H1 (cell line): ENCODE data around the gene ZNF622. TPM values are rescaled to one million over a fixed set of nuclear protein-coding genes. Genes with fewer than 3 reads are reported as not detected.

Source experiments
- CTCF ChIA-PET: fragments of 300-600 bp; sonication (Branson Sonifier 250); formaldehyde crosslinking; loops from one replicate; lab custom pipeline; 2021; ENCODE audit not compliant: partially characterized antibody; lab: Charles Lee
- POLR2A ChIA-PET: fragments of 300-600 bp; sonication (Branson Sonifier 250); formaldehyde crosslinking; loops from one replicate; lab custom pipeline; 2021; ENCODE audit warnings: inconsistent platforms; ENCODE audit not compliant: partially characterized antibody; lab: Charles Lee
- DNase-seq, 2 experiments: peaks; one replicate each; pipeline versions ENCODE4 v3.0.0 to v3.0.0-alpha.2; 2010 to 2022; ENCODE audit warnings: low spot score in 2 of 2, low read depth in 1 of 2, mixed read lengths in 1 of 2
- FAIRE-seq: peaks from 2 replicates; lab custom pipeline; 2011; peaks lifted over from hg19 to GRCh38; lab: Jason Lieb, UNC
- H2AFZ ChIP-seq: 2 replicates; pipeline ENCODE4 v1.8.1; 2012; ENCODE audit warnings: low read length, inconsistent platforms
- H2AK5ac ChIP-seq: 2 replicates; pipeline ENCODE4 v1.6.1; 2013; ENCODE audit warnings: low read depth, low read length
- H2BK120ac ChIP-seq: replicated peaks from 2 replicates; pipeline ENCODE3; 2013; ENCODE audit warnings: low read depth, low read length, inconsistent platforms
- H2BK12ac ChIP-seq: 2 replicates; pipeline ENCODE4 v1.6.1; 2013; ENCODE audit warnings: low read depth, low read length
- H2BK15ac ChIP-seq: 2 replicates; pipeline ENCODE4 v1.6.1; 2013; ENCODE audit warnings: low read length
- H2BK20ac ChIP-seq: 2 replicates; pipeline ENCODE4 v1.6.1; 2013; ENCODE audit warnings: low read length
- H2BK5ac ChIP-seq: 2 replicates; pipeline ENCODE4 v1.6.1; 2013; ENCODE audit warnings: low read depth, low read length
- H3K14ac ChIP-seq: 2 replicates; pipeline ENCODE4 v1.6.1; 2013; ENCODE audit warnings: inconsistent platforms; ENCODE audit not compliant: insufficient read length
- H3K18ac ChIP-seq: 2 replicates; pipeline ENCODE4 v1.6.1; 2013; ENCODE audit warnings: low read length; ENCODE audit errors: extremely low read depth
- H3K23ac ChIP-seq: 2 replicates; pipeline ENCODE4 v1.6.1; 2013; ENCODE audit warnings: inconsistent platforms; ENCODE audit not compliant: insufficient read length
- H3K23me2 ChIP-seq: 2 replicates; pipeline ENCODE4 v1.6.1; 2013; ENCODE audit warnings: low read depth, low read length
- H3K27ac ChIP-seq: 2 replicates; pipeline ENCODE4 v1.6.1; 2011; ENCODE audit warnings: low read depth, low read length, inconsistent platforms
- H3K27me3 ChIP-seq, 4 experiments: replicated peaks in 1 of 4; 1 replicate in 1 of 4; 2 replicates in 3 of 4; pipeline versions ENCODE4 v1.6.1 to v1.8.1; 2011 to 2013; ENCODE audit warnings: low read length in 3 of 4, mild to moderate bottlenecking in 3 of 4, inconsistent platforms in 2 of 4, mixed read lengths in 2 of 4, moderate library complexity in 1 of 4; ENCODE audit not compliant: control insufficient read depth in 3 of 4, insufficient read depth in 3 of 4; ENCODE audit errors: extremely low read depth in 1 of 4
- H3K36me3 ChIP-seq, 4 experiments: 2 replicates each; pipeline versions ENCODE4 v1.6.1 to v1.8.1; 2011 to 2013; ENCODE audit warnings: mild to moderate bottlenecking in 4 of 4, low read length in 3 of 4, moderate library complexity in 2 of 4, control low read depth in 1 of 4, inconsistent platforms in 1 of 4; ENCODE audit not compliant: insufficient read depth in 4 of 4, control insufficient read depth in 2 of 4
- H3K4ac ChIP-seq: replicated peaks from 2 replicates; pipeline ENCODE3; 2013; ENCODE audit warnings: low read length, low read depth, mixed read lengths, inconsistent platforms; ENCODE audit not compliant: insufficient read length
- H3K4me1 ChIP-seq, 4 experiments: replicated peaks in 1 of 4; 1 replicate in 1 of 4; 2 replicates in 3 of 4; pipeline versions ENCODE4 v1.6.1 to v1.8.1; 2011 to 2013; ENCODE audit warnings: low read length in 3 of 4, inconsistent platforms in 2 of 4, mixed read lengths in 1 of 4; ENCODE audit not compliant: insufficient read depth in 4 of 4, control insufficient read depth in 3 of 4
- H3K4me2 ChIP-seq, 2 experiments: 2 replicates each; pipeline versions ENCODE4 v1.6.1 to v1.8.1; 2011 to 2013; ENCODE audit warnings: low read depth in 2 of 2, low read length in 2 of 2, control low read depth in 1 of 2, inconsistent platforms in 1 of 2, mild to moderate bottlenecking in 1 of 2; ENCODE audit not compliant: insufficient read depth in 1 of 2
- H3K4me3 ChIP-seq, 4 experiments: fragments of 200-600, 300-600 bp in 1 of 4; sonication (generic), shearing (Covaris generic), sonication (Bioruptor Twin) in 1 of 4; 2 replicates each; pipeline versions ENCODE4 v1.5.1 to v1.8.1; 2011 to 2016; ENCODE audit warnings: low read length in 4 of 4, low read depth in 3 of 4, control low read depth in 2 of 4, inconsistent platforms in 2 of 4, mild to moderate bottlenecking in 2 of 4, mixed read lengths in 1 of 4, moderate library complexity in 1 of 4; ENCODE audit not compliant: insufficient read depth in 2 of 4; ENCODE audit errors: extremely low read depth in 1 of 4
- H3K56ac ChIP-seq: replicated peaks from 2 replicates; pipeline ENCODE3; 2013; ENCODE audit warnings: low read depth, mild to moderate bottlenecking, mixed read lengths, low read length, inconsistent platforms; ENCODE audit not compliant: insufficient read length
- H3K79me1 ChIP-seq: 2 replicates; pipeline ENCODE4 v1.6.1; 2013; ENCODE audit warnings: low read depth, low read length, control low read depth
- H3K79me2 ChIP-seq, 2 experiments: 2 replicates each; pipeline versions ENCODE4 v1.6.1 to v1.8.1; 2012 to 2013; ENCODE audit warnings: low read length in 2 of 2, mild to moderate bottlenecking in 2 of 2, inconsistent platforms in 1 of 2; ENCODE audit not compliant: insufficient read depth in 2 of 2, control insufficient read depth in 1 of 2
- H3K9ac ChIP-seq, 4 experiments: replicated peaks in 1 of 4; 1 replicate in 1 of 4; 2 replicates in 3 of 4; pipeline versions ENCODE4 v1.6.1 to v1.8.1; 2011 to 2013; ENCODE audit warnings: low read depth in 3 of 4, low read length in 3 of 4, control low read depth in 2 of 4, mild to moderate bottlenecking in 2 of 4, moderate library complexity in 2 of 4, inconsistent platforms in 1 of 4; ENCODE audit errors: extremely low read depth in 1 of 4
- H3K9me3 ChIP-seq, 2 experiments: 2 replicates each; pipeline versions ENCODE4 v1.6.1 to v1.8.1; 2012 to 2013; ENCODE audit warnings: mild to moderate bottlenecking in 2 of 2, moderate library complexity in 2 of 2, control low read depth in 1 of 2, inconsistent platforms in 1 of 2, low read depth in 1 of 2, low read length in 1 of 2, mixed read lengths in 1 of 2; ENCODE audit not compliant: insufficient read depth in 2 of 2
- H4K20me1 ChIP-seq, 2 experiments: replicated peaks in 1 of 2; 2 replicates each; pipeline versions ENCODE3 to v1.8.1; 2011 to 2013; ENCODE audit warnings: inconsistent platforms in 2 of 2, low read length in 2 of 2, mild to moderate bottlenecking in 1 of 2; ENCODE audit not compliant: insufficient read depth in 2 of 2, control insufficient read depth in 1 of 2
- H4K5ac ChIP-seq: 2 replicates; pipeline ENCODE4 v1.6.1; 2013; ENCODE audit warnings: low read length, low read depth, mixed read lengths, inconsistent platforms; ENCODE audit not compliant: insufficient read length
- H4K8ac ChIP-seq: 2 replicates; pipeline ENCODE4 v1.8.0; 2013; ENCODE audit warnings: mild to moderate bottlenecking, moderate library complexity, low read length, inconsistent platforms; ENCODE audit not compliant: insufficient read depth; ENCODE audit errors: extremely low read depth
- H4K91ac ChIP-seq: replicated peaks from 2 replicates; pipeline ENCODE3; 2013; ENCODE audit warnings: low read length, mixed read lengths, inconsistent platforms; ENCODE audit not compliant: insufficient read length
- ASH2L ChIP-seq: fragments of 200-600, 300-600 bp; sonication (generic); IDR thresholded peaks from one replicate; pipeline ENCODE4 v1.7.1; 2017; ENCODE audit warnings: low read length
- ATF3 ChIP-seq: IDR thresholded peaks from 2 replicates; pipeline ENCODE4 v1.6.1; 2011; ENCODE audit warnings: low read depth, mild to moderate bottlenecking, low read length; ENCODE audit not compliant: insufficient read depth
- BRCA1 ChIP-seq: IDR thresholded peaks from 2 replicates; pipeline ENCODE4 v1.6.1; 2012; ENCODE audit warnings: low read depth, low read length, improper control_type of control experiment
- CHD1 ChIP-seq: IDR thresholded peaks from 2 replicates; pipeline ENCODE4 v1.6.1; 2012; ENCODE audit warnings: low read depth, low read length, improper control_type of control experiment
- EGR1 ChIP-seq: IDR thresholded peaks from 2 replicates; pipeline ENCODE4 v1.6.1; 2011; ENCODE audit warnings: low read depth, low read length, borderline replicate concordance
- HDAC6 ChIP-seq: IDR thresholded peaks from one replicate; pipeline ENCODE4 v1.7.1; 2012; ENCODE audit warnings: low read depth, mild to moderate bottlenecking, inconsistent platforms, low read length, moderate library complexity
- KDM1A ChIP-seq: fragments of 200-600, 300-600 bp; sonication (generic); IDR thresholded peaks from 2 replicates; pipeline ENCODE4 v1.7.1; 2016; ENCODE audit warnings: mild to moderate bottlenecking, low read length, borderline replicate concordance
- NRF1 ChIP-seq: IDR thresholded peaks from 2 replicates; pipeline ENCODE4 v1.6.1; 2011; ENCODE audit warnings: mild to moderate bottlenecking, low read depth, low read length, improper control_type of control experiment
- SIX5 ChIP-seq: IDR thresholded peaks from 2 replicates; pipeline ENCODE4 v1.6.1; 2011; ENCODE audit warnings: mild to moderate bottlenecking, low read depth, low read length
- ZNF274 ChIP-seq: IDR thresholded peaks from 2 replicates; pipeline ENCODE4 v1.7.0; 2012; ENCODE audit warnings: low read length, borderline replicate concordance; ENCODE audit errors: extremely low read depth
- WGBS, 2 experiments: shearing (Covaris generic) in 1 of 2; methylation state at CpG; one replicate each; pipeline versions ENCODE4 v1.1.6 to v1.1.7; 2013 to 2015; ENCODE audit warnings: low lambda C conversion rate in 2 of 2, mixed read lengths in 2 of 2, inconsistent platforms in 1 of 2, low coverage in 1 of 2, missing lambda C conversion rate in 1 of 2; ENCODE audit not compliant: insufficient replicate concordance in 2 of 2, insufficient coverage in 1 of 2, insufficient read length in 1 of 2; ENCODE audit errors: extremely low coverage in 1 of 2, missing lambda C conversion rate in 1 of 2; 5-methylcytosine and 5-hydroxymethylcytosine counted together
- polyA plus RNA-seq, 7 experiments: library from polyadenylated mRNA; depleted of rRNA in 3 of 7; stranded (reverse) in 5 of 7; unstranded in 2 of 7; fragments of >200 nt in 5 of 7; fragments of 200-250 nt in 2 of 7; gene quantifications; 1 replicate in 5 of 7; 2 replicates in 1 of 7; 4 replicates in 1 of 7; pipeline versions ENCODE4 v1.2.1 to v1.2.3, GENCODE V29; 2011 to 2013; ENCODE audit warnings: missing spikeins in 2 of 7, mixed read lengths in 2 of 7
- total RNA-seq: library from RNA; stranded (reverse); fragmentation: NEBNext Ultra II Directional; extraction: Animal tissue kit (Norgen Biotek cat#: 25700); gene quantifications from 2 replicates; pipeline ENCODE4 v1.2.1, GENCODE V29; 2021

ZNF622 gene
- total and polyA plus RNA-seq, 2 of the 8 experiments (the other 6 are each of a cell fraction or from before 2014, with no cell fraction given), result 8.8 to 30.8 TPM

GRCh38 chr5:16457853-16458252, 7.7 kb downstream of the ZNF622 start:
- H3K9me3 ChIP-seq, result no peaks in the 10 kb centered on the region
- H3K23me2 ChIP-seq, result no peaks in the 10 kb centered on the region
- H4K5ac ChIP-seq, result no peak overlapping the region
- no peak overlapping the region for H4K91ac ChIP-seq
- peaks cover 0 to 3% (median 0%) of the 10 kb centered on the region in 4 experiments; a peak in 1 of 7 replicates for H3K4me1 ChIP-seq
- DNase-seq (no peak), FAIRE-seq (no peak)
- WGBS, 2 experiments, result 79 to 100% methylated on average over 1 of the region's 1 CpG
- H2BK15ac ChIP-seq, result no peak overlapping the region
- H3K56ac ChIP-seq, result no peak overlapping the region
- ChIA-PET POLR2A (no interaction called here), CTCF (interaction anchor here (0.7 to 11.0 kb wide), 10 partner anchors 11 to 779 kb away, joined by 3 to 125 read pairs (median 5); partner anchors contain the start of gene MARCHF11)
- H2BK12ac ChIP-seq, result no peak overlapping the region
- H3K27ac ChIP-seq, result no peak overlapping the region
- no peak overlapping the region for H3K23ac ChIP-seq
- no peak for TF ChIP-seq HDAC6
- TF ChIP-seq SIX5, result no peak
- no peak for TF ChIP-seq ASH2L
- TF ChIP-seq BRCA1, result no peak
- TF ChIP-seq ATF3, result no peak
- TF ChIP-seq KDM1A, result no peak
- no peak for TF ChIP-seq ZNF274
- TF ChIP-seq NRF1, result no peak
- TF ChIP-seq CHD1, result no peak
- no peak for TF ChIP-seq EGR1
- H3K79me1 ChIP-seq, result peaks cover 2% of the 10 kb centered on the region; the same call in 1 of the 2 replicates
- peaks cover 9 to 45% (median 27%) of the 10 kb centered on the region in 4 experiments for H3K36me3 ChIP-seq
- H2AK5ac ChIP-seq, result no peak overlapping the region
- H3K18ac ChIP-seq, result no peak overlapping the region
- no peak overlapping the region for H2BK120ac ChIP-seq
- H2AFZ ChIP-seq, result no peak overlapping the region
- H4K8ac ChIP-seq, result no peak overlapping the region
- H3K4me3 ChIP-seq, result no peak overlapping the region
- no peaks in the 10 kb centered on the region for H3K27me3 ChIP-seq
- H4K20me1 ChIP-seq, result peaks cover 2% of the 10 kb centered on the region in 2 experiments
- no peak overlapping the region for H2BK20ac ChIP-seq
- H3K4ac ChIP-seq, result no peak overlapping the region
- H3K79me2 ChIP-seq, result peaks cover 0 to 17% of the 10 kb centered on the region in 2 experiments; a peak in 2 of 4 replicates
- H3K14ac ChIP-seq, result no peak overlapping the region
- no peak overlapping the region for H3K9ac ChIP-seq
- no peak overlapping the region for H2BK5ac ChIP-seq
- H3K4me2 ChIP-seq, result no peak overlapping the region
